ENCODE measurements around the gene DNAJC1. TPM values are rescaled to one million over a fixed set of nuclear protein-coding genes. Genes with fewer than 3 reads are reported as not detected.

Gene DNAJC1
- total RNA-seq, 1 donor from 2014 or later = 41.0 TPM

DNA sequence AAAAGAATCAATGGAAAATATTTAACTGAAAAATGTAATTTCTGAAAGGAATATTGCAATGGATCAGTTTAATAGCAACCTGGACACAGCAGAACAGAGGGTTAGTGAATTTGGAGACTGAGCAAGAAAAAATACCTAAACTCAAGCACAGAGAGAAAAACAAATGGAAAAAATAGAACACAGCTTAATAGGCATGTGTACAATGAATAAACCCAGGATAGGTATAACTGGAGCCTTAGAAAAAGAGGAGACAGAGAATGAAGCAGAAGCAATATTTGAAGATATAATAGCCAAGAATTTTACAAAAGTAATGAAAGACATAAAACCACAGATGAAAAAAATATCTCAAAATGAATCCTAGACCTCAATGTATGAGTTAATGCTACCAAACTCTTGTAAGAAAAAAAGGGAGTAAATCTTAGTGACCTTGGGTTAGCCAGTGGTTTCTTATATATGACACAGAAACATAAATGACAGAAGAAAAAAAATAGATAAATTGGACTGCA lies 2.9 kb upstream of the DNAJC1 start:
- DNase-seq = no peak

DNA sequence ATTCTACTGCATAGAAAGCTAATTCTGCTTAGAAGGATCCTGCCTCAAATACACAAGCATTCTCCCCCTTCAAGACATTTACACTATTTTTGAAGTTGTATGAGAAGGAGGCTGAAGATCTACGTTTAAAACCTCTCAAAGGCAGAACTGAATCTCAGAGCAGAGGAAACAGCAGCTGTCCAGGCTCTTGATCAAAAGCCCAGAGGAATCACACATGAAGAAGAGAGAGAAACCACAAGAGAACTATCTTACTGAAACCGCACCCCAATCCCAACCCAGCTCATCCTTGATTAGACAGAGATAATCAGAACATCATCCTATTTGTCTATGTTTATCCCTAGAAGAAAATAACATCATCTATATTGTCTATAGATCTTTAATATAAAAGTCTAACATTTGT lies 2.2 kb upstream of the DNAJC1 start:
- no peak for DNase-seq

DNA sequence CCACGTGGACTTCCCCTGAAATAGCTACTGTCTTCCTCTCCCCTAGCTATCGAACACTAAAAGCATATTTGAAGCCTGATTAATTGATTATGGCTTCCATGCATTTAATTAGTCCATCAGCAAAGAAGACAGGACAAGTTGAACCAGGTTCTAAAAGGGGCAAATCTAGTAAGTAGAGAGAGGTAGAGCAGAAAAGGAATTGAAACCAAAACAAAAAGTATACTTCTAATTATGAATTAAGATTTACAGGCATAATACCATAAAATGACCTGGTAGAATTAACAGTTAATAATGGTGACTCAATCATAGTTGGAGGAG lies 393 bp upstream of the DNAJC1 start:
- DNase-seq = no peak

DNA sequence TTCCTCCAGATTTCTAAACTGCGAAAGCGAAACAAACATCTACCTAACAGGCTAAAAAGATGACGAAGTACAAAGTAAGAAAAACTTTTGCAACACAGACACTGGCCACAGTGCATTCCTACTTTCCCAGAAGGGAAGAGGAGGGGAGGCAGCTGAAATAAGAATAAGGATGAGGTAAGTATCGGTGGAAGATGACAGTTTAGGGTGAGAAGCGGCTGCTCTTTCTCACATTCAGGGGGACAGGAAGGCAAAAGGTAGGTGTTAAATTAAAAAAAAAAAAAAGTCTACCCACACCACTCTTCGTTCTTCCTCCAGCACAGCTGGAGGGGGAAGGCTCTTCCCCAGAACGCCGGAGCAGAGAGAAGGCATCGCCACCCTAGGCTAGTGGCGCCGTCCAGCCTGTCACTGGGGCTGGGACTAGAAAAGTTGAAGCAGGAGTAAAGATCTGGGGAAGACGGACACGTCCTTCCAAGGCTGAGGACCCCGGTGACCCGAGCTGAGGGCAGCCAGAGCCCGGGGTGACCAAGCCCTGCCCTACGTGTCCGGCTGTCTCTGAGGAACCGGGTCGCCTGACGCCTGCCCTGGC lies 846 bp downstream of the DNAJC1 start:
- DNase-seq = peak; percentile 34

DNA sequence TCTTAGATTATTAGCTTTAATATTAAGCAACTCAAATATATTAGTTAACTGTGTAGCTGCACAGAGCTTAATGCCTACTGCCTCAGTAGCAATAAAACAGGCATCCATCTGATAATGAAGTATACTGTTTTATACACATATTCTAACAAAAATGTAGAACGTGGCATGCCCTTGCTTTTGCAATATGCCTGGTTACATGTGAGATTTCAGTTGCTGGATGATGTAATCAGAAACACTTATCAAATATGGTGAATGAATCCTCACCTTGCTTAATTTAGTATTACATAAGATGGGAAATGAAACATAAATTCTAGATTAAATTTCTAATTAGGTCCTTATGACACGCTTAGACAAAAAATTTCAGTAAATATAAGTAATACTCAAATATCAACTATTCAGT lies 8.0 kb downstream of the DNAJC1 start:
- DNase-seq = no peak

DNA sequence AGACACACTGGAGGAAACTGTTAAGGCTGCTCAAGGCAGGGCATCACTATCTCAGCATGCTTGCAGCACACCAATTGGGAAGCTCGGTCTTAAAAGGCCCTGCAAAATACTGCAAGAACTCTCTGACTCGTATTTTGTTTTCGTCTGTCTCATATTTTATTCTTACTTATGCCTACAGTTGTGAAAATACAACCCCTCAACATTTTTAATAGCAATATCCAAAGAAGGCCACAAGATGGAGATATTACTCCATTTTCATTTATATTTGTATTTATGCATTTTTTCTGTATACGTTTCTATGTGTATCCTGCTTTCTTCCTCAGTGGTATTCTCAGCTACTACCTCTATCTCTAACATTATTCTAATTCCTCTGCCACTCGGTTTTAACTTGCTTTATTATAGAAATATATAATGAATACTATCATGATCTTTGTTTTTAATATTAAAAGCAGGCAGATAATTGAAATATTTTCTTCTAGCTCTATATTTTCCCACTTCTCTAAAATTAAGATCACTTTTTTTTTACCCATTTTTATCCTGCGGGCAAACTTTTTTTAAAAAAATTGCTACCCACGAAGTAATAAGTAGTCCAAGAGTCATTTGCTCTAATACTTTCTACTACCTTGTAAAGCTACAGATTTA lies 10.0 kb downstream of the DNAJC1 start:
- peak; percentile 48 for DNase-seq

DNA sequence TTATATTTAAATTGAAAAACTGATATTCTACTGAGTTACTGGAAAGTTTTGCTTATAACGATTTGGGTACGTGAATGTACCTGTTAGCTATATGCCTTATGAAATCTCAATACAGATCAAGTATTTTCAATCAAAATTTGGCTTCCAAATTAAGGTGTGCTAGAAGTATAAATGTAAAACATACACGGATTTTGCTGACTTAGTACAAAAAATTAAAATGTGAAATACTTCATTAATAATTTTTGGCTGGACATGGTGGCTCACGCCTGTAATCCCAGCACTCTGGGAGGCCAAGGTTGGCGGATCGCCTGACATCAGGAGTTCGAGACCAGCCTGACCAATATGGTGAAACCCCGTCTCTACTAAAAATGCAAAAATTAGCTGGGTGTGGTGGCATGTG lies 11.7 kb downstream of the DNAJC1 start:
- no peak for DNase-seq

DNA sequence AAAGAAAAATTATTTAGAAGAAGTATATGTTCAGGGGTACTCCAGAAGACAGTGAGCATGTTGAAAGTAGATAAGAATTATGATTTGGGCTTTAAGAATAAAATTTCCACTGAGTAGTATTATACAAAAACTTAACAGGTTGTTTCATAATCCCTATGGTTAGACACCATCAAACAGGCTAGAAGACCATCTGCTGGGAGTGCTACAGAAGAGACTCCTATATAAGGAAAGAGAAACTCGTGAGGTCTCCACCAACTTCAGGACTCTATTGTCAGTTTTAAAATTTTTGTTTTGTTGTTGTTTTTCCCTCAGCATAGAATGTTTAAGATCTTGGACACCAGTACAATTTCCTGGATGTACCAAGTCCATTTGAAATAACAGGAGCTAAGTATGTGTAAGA lies 13.1 kb downstream of the DNAJC1 start:
- no peak for DNase-seq

DNA sequence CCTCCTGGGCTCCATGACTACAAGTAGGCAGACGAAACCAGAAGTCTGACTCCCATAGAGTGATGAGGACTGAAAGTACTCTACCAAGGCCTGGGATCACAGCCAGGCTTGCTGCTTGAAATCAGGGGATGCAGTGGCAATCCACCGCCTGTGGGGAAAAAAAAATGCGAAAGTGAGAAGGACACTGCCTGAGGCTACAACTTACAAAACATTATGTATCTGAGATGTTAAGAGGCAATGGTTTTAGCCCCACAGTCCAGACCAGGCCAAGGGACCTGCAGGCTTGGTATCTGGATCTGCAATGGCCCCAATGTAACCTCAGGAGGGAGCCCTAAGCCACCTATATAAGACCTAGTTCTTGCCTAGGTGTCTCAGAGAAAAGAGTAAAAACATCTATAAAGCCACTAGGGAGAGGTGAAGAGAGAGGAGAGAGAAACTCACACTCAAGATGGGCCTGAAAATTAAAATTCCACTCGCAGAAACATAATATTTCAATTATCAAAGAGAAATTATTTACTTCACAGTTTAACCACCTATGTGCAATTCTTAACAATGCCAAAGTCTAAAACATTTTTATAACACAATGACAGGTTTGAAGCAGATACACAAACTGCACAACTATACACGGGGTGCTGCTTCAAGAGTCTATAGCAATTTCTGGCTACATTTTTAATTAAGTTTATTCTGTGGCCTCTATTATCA lies 13.9 kb downstream of the DNAJC1 start:
- peak; percentile 65 for DNase-seq

DNA sequence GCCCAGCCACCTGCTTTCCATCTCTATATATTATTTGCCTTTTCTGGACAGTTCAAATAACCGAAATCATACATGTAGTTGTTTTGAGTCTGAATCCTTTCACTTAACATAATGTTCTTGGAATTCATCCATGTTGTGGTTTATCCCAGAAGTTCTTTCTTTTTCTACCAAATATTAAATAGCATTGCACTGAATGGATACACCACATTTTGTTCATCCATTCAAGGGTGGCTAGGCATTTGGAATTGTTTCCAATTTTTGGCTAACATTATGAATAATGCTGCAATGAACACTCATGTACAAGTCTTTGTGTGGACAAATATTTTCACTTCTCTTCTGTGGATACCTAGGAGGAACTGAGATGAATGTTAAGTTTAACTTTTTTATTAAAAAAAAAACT lies 18.0 kb downstream of the DNAJC1 start:
- no peak for DNase-seq

DNA sequence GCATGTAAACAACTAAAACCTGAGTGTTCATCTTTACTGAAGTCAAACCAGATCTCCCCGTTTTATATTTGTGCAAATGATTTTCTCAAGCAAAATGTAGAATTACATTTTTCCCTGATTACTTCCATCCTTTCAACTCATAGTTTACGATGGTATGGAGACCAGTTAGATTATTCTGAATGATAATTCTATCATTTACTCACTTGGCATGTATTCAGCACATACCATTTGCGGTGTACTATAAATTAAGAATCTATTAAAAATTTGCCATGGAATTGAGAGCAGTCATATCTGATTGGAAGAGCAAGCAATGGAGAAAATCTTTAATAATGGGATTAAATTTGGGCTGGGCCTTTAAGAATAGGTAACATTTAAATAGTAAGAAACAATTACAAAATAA lies 22.4 kb downstream of the DNAJC1 start:
- DNase-seq = no peak

DNA sequence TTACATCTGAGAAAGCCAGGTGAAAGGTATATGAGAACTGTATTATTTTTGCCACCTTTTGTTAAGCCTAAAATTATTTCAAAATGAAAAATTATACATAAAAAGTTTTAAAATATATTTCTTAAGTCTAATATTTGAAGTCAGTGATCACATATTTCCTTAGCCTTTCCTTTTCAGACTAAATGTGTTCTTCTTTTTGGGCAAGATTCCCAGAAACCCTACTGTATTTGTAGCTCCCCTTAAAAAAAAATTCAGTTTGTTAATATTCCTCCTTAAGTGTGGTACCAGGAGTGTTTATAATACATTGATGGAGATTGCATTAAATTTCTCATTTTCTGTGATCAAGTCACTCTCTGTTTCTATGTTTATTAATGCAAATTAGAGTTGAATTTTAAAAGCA lies 22.8 kb downstream of the DNAJC1 start:
- DNase-seq = no peak

DNA sequence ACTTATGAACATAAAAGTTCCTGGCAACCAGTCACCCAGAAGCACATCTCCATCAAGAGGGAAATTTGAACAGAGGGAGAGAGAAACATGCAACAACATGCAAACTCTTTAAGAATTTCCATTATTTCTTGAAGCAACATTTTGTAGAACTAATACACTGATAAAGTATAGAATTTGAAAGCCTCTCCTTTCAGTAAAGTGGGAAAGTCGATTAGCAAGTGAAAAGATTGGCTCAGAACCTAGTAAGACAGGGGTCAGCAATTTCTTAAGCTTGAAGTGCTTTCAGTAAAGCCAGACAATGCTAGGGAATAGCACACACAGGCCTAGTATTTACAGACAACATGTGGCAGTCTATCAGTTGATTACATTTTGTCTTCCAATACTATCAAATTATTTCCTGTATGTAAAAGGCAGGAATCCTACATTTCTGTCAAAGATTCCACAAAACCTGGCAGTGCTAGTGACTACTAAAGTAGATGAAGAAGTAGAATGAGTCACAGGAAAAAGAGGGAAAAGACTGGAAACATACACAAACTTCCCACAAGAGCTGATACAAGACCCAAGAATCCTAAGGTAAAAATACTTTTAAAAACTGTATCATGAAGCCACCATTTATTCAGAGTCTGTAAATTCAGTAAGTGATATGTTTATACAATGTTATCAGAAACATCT lies 25.2 kb downstream of the DNAJC1 start:
- peak; percentile 45 for DNase-seq

DNA sequence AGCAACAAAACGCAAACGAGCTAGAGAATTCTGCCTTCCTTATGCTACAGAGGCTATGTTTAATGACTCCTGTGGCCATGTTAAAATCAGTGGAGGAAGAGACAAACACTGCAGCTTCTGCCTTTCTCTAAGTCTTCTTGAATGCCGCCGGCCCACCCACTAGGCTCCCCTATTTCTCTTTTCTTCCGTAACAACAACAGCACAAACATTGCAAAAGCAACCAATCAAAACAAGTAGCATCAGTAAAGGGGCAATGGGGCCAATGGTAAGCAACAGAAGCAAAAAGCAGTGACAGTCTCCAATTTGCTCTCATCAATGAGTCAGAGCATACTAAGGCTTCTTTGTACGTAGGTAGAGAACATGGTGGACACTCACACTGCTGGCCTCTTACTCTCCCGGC lies 26.8 kb downstream of the DNAJC1 start:
- no peak for DNase-seq

DNA sequence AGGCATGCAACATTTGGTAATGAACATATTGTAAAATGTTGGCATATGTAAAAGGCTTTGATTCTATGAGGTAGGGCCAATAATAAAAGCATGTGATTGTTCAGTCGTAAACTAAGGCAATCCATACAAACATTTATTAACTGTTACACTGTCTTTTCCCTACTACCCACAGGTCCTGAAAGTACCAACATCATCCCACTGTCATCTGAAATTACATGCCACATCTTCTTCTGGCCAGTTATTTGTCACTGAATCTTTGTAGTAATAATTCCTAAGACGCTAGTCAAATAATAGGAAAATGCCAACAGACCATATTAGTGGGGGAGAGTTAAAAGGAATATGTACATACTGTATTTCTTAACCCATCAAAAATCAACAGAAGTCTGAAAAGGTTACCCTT lies 27.2 kb downstream of the DNAJC1 start:
- no peak for DNase-seq

DNA sequence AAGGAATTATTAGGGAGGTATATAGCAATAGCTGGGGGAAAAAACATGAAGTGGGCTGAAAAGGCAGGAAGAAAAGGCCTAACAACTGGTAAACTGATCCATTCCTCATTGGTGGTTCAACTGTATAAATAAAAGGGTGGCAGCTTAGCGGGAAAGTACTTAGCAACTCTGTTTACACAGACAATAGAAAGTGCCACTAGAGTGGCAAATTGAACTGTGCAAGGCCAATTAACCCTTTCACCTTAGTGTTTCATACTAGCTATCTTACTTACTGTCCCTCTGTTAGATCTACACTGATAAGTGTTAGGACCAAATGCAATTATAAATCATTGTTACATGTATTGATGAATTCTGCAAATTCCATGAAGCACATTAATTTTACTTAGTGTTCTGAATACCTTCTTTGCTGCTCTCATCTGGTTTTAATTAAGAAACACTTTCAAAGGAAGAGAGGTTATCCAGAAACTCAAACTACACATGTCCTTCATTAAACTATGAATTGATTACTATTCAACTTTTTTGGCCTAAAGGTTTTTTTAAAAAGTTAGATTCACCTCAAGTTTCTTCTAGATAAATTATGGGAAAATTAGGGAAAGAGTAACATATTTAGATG lies 28.0 kb downstream of the DNAJC1 start:
- DNase-seq = no peak

DNA sequence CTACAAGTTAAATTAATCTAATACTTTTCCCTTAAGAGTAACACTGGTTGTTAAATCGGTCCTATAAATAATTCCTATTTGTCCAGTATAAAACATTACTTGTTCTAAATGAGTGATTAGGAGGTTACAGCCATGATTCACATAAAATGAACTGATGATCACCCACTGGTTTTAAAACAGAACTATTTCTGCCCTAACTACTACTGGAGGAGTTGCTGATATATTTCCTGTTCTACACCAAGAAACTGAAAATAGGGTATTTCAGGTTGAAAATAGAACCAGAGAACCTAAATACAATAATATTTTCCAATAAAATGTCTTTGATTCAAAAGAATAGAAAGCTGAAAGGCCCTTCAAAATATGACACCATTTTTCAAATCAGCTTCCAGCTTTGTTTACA lies 30.9 kb downstream of the DNAJC1 start:
- no peak for DNase-seq

DNA sequence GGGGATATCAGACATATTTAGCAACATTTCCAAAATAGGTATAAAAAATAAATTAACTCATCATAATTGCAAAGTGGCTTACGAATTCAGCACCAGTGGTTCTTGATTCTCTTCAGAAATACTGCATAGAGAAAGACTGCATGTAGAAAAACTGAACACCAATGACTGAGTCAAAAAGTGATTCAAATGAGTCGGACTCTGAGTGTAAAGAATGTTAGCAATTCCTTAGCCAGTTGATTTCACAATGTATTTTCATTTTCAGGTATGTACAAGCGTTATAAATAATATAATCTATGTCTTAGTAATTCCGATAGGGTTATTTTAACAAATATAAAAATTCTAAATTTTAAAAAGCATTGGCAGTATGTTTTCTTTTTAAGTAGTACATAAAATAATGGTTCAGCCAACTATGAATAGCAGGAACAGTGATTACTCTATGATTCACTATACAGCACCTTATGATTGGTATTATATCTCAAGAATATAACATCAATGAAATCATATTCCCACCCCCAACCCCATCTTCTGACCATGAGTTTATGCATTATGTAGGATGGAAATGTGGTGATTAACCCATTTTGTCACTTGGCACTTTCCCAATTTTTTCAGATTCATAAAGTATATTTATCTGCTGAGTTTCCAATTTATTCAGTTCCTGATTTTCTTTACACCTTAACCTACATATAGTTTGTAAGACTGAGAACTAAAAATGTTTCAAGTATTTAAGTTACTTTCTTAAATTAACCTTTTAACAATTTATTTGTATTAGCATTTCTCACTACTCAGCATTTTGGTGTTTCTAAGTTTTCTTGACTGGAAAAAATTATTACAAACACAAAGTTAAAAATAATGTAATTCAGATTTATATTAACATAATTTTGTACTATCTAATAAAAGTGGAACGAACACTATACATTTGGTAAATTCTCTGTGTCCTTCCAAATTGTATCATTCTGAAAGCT lies 33.9 kb downstream of the DNAJC1 start:
- DNase-seq = peak; percentile 14

DNA sequence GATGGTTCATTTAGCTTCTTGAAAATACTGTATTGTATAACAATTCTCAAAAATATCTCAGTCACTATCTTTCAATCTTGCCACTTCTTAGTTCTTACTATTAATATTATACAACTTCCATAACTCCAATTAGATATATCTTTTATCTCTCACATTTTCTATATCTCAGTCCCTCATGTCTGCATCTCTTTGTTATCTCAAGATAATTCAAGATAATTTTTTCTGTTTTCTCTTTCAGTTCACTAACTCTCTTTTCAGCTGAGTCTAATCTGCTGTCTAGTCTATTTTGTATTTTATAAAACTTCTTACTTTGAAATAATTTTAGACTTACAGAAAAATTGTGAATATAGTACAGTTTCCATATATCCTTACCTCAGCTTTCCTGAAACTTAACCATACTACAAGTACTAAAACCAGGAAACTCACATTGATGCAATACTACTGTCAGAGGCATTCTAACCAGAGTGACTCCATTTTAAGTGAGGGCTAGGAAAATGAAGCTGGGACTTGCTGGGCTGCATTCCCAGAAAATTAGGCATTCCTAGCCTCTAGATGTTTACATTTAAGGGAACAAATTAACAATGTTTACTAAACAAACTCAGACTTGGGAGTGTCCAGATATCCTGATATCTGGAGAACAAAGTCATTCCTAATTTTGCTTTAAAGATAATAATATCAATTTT lies 38.4 kb downstream of the DNAJC1 start:
- no peak for DNase-seq

DNA sequence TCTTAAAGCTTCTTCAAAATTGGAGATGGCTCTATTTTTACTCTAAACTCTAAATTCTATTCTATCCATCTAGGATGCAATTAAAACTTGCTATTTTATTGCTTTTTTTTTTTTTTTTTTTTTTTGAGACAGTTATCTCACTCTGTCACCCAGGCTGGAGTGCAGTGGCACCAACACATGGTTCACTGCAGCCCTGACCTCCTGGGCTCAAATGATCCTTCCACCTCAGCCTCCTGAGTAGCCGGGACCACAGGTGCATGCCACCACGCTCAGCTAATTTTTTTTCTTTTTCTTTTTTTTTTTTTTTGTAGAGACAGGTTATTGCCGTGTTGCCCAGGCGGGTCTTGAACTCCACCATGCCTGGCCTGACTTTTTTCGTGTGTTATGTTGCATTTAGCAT lies 41.2 kb downstream of the DNAJC1 start:
- DNase-seq = no peak

DNA sequence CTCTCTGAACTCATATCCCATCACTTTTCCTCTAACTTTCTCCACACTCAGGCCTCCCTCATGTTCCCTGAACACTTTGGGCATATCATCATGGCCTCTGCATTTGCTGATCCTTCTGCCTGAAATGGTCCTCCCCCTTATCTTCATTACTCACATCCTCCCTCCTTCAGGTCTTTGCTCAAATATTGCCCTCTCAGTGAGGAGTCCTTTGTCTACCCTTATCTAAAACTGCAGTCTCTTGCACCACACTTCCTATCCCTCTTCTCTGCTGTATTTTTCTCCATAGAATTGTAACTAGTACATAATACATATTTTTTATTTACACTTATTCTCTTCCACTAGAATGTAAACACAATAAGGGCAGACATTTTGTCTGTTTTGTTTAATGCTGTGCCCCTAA lies 41.7 kb downstream of the DNAJC1 start:
- peak; percentile 23 for DNase-seq

DNA sequence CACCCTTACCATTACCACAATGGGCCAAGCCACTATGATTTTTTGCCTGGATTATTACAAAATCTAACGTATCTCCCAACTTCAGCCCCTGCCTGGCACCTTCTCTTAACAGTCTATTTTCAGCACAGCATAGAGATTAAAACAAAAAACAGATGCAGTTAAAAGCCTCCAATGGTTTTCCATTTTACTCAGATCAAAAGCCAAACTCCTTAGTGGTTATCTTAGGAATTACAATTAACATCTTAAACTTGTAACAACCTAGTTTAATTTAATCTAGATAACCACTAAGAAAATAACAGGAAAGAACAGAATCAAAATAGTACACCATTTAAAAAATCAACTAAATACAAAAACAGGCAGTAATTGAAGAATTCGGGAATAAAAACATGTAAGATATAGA lies 43.5 kb downstream of the DNAJC1 start:
- DNase-seq = no peak
